HepG2 (cell line): Measurements from ENCODE around the gene PARN. TPM values are rescaled to one million over a fixed set of nuclear protein-coding genes. Genes with fewer than 3 reads are reported as not detected.

Experiments used
- CCAR2 ChIP-seq: fragments of 200-400 bp; formaldehyde crosslinking; optimal IDR thresholded peaks from 2 replicates; pipeline ENCODE3; 2018; ENCODE audit warnings: low read depth, mild to moderate bottlenecking, low read length, moderate library complexity
- FIP1L1 ChIP-seq: fragments of 200-400 bp; formaldehyde crosslinking; IDR thresholded peaks from 2 replicates; pipeline ENCODE4 v1.6.1; 2018; ENCODE audit warnings: low read depth, mild to moderate bottlenecking, low read length, moderate library complexity, borderline replicate concordance; ENCODE audit not compliant: insufficient read depth
- FOXP1 ChIP-seq, 2 experiments: fragments of 450-650 bp in 1 of 2; IDR thresholded peaks; 2 replicates each; pipeline ENCODE4 v1.6.1; 2017 to 2018; ENCODE audit warnings: antibody characterized with exemption in 1 of 2
- KDM6A ChIP-seq: IDR thresholded peaks from 2 replicates; pipeline ENCODE4 v1.6.1; 2016; ENCODE audit warnings: low read depth
- PRPF4 ChIP-seq: fragments of 200-400 bp; formaldehyde crosslinking; IDR thresholded peaks from 2 replicates; pipeline ENCODE4 v1.6.1; 2016; ENCODE audit warnings: low read length, low read depth; ENCODE audit not compliant: poor library complexity, severe bottlenecking
- SP1 ChIP-seq, 2 experiments: fragments of 450-650 bp in 1 of 2; sonication (generic) in 1 of 2; formaldehyde crosslinking in 1 of 2; IDR thresholded peaks; 2 replicates each; pipeline versions ENCODE4 v1.4.0 to v1.6.1; 2016 to 2020; ENCODE audit warnings: missing genetic modification reagents in 1 of 2
- TBP ChIP-seq: sonication (generic); formaldehyde crosslinking; IDR thresholded peaks from 2 replicates; pipeline ENCODE4 v1.5.0; 2020; ENCODE audit warnings: missing genetic modification reagents
- U2AF2 ChIP-seq: fragments of 200-400 bp; formaldehyde crosslinking; IDR thresholded peaks from 2 replicates; pipeline ENCODE4 v1.6.1; 2017; ENCODE audit warnings: low read depth, mild to moderate bottlenecking, low read length
- ZBTB38 ChIP-seq: sonication (generic); formaldehyde crosslinking; IDR thresholded peaks from 2 replicates; pipeline ENCODE4 v1.5.1; 2020; ENCODE audit warnings: mild to moderate bottlenecking, missing genetic modification reagents
- ZNF292 ChIP-seq: sonication (generic); formaldehyde crosslinking; IDR thresholded peaks from 2 replicates; pipeline ENCODE4 v1.8.1; 2022; ENCODE audit warnings: mild to moderate bottlenecking, low read depth, missing genetic modification reagents, borderline replicate concordance
- ZNF431 ChIP-seq: sonication (generic); formaldehyde crosslinking; IDR thresholded peaks from 2 replicates; pipeline ENCODE4 v1.9.0; 2022; ENCODE audit warnings: missing genetic modification reagents, low read depth, mild to moderate bottlenecking, borderline replicate concordance
- ZNF441 ChIP-seq: sonication (generic); formaldehyde crosslinking; IDR thresholded peaks from 2 replicates; pipeline ENCODE4 v1.7.0; 2021; ENCODE audit warnings: missing genetic modification reagents, borderline replicate concordance
- ZNF546 ChIP-seq: sonication (generic); formaldehyde crosslinking; conservative IDR thresholded peaks from 2 replicates; pipeline ENCODE4 v1.8.1; 2023; ENCODE audit warnings: mild to moderate bottlenecking, missing genetic modification reagents
- ZNF552 ChIP-seq: sonication (generic); formaldehyde crosslinking; IDR thresholded peaks from 2 replicates; pipeline ENCODE4 v1.9.0; 2022; ENCODE audit warnings: missing genetic modification reagents, mild to moderate bottlenecking, borderline replicate concordance
- ZNF564 ChIP-seq: sonication (generic); formaldehyde crosslinking; IDR thresholded peaks from 2 replicates; pipeline ENCODE4 v1.8.1; 2023; ENCODE audit warnings: mild to moderate bottlenecking, missing genetic modification reagents
- ZSCAN21 ChIP-seq: sonication (generic); formaldehyde crosslinking; IDR thresholded peaks from 2 replicates; pipeline ENCODE4 v1.8.0; 2022; ENCODE audit warnings: mild to moderate bottlenecking, missing genetic modification reagents, moderate library complexity, borderline replicate concordance
- polyA plus RNA-seq, 8 experiments: library from polyadenylated mRNA; depleted of rRNA in 3 of 8; stranded (reverse) in 7 of 8; unstranded in 1 of 8; fragments of >200 nt; fragmentation: Illumina TruSeq in 4 of 8; extraction: Trizol in 4 of 8; gene quantifications; 2 replicates each; pipeline versions ENCODE4 v1.2.1 to v1.2.3, GENCODE V29; 2011 to 2016; ENCODE audit warnings: low read depth in 4 of 8, missing spikeins in 1 of 8, mixed read lengths in 1 of 8; ENCODE audit not compliant: insufficient read depth in 1 of 8
- total RNA-seq, 5 experiments: library from RNA; depleted of rRNA; stranded (reverse); fragments of >200 nt; fragmentation: Illumina TruSeq; extraction: Trizol; gene quantifications; 2 replicates each; pipeline ENCODE4 v1.2.3, GENCODE V29; 2016; ENCODE audit warnings: low read depth in 1 of 5
- TF ChIP-seq, protein P1 (sequence below): IDR thresholded peaks from 2 replicates; pipeline ENCODE4 v1.6.1; 2016; ENCODE audit warnings: low read depth, missing genetic modification reagents, missing compliant biosample characterization
- TF ChIP-seq, protein P2 (sequence below): sonication (generic); formaldehyde crosslinking; IDR thresholded peaks from 2 replicates; pipeline ENCODE4 v1.4.0; 2020; ENCODE audit warnings: mild to moderate bottlenecking, missing genetic modification reagents
- TF ChIP-seq, protein P3 (sequence below): IDR thresholded peaks from 2 replicates; pipeline ENCODE4 v1.6.1; 2018; ENCODE audit warnings: missing genetic modification reagents, mild to moderate bottlenecking, missing compliant biosample characterization

PARN gene
- total and polyA plus RNA-seq, 2 of the 13 experiments (the other 11 are each of a cell fraction or from before 2014, with no cell fraction given): 13.3 to 47.6 TPM

DNA sequence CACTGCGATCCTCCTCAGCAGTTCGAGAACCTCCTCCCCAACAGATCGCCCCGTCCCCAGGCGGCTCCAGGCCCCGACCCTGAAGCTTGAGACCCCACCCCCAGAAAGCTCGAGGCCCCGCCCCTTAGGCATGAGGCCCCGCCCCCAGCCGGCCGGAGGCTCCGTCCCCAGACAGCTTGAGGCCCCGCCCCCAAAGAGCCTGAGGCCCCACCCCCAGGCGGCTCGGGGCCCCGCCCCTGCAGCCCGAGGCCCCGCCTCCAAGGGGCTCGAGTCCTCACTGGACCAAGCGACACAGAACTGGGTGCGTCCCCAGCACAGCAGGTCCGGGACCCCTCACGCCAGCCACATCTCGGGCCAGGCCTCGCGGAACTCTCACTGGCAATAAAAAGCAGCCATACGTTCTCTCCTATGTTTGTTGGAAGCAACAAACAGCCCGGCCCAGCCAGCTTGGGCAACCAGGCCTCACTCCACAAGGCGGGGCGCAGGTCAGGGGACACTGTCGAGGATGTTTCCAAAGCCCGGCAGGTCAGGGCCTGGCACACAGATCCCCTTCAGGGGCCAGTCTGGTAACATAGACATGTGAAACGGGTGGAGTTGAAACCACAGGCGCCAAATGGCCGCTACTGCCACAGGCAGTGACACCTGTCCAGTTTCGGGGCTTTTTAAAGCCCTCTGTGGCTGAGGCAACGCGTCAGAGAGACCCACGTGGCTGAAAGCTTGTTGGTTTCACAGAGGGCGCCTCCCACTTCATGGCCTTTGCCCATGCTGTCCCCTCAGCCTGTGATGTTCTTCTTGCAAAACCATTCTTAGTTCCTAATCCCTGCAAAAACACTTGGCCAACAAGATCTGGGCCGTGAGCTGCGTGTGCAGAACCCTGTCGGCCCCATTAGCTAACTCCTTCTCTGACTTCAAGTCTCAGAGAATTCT lies 224.2 kb downstream of the PARN start (continued):
- TF ChIP-seq TBP (CRISPR knock-in tag): no peak
- TF ChIP-seq FIP1L1: 0 out of 2 replicates have a peak, but pooled peaks have one; percentile 77
- TF ChIP-seq, protein P1, sequence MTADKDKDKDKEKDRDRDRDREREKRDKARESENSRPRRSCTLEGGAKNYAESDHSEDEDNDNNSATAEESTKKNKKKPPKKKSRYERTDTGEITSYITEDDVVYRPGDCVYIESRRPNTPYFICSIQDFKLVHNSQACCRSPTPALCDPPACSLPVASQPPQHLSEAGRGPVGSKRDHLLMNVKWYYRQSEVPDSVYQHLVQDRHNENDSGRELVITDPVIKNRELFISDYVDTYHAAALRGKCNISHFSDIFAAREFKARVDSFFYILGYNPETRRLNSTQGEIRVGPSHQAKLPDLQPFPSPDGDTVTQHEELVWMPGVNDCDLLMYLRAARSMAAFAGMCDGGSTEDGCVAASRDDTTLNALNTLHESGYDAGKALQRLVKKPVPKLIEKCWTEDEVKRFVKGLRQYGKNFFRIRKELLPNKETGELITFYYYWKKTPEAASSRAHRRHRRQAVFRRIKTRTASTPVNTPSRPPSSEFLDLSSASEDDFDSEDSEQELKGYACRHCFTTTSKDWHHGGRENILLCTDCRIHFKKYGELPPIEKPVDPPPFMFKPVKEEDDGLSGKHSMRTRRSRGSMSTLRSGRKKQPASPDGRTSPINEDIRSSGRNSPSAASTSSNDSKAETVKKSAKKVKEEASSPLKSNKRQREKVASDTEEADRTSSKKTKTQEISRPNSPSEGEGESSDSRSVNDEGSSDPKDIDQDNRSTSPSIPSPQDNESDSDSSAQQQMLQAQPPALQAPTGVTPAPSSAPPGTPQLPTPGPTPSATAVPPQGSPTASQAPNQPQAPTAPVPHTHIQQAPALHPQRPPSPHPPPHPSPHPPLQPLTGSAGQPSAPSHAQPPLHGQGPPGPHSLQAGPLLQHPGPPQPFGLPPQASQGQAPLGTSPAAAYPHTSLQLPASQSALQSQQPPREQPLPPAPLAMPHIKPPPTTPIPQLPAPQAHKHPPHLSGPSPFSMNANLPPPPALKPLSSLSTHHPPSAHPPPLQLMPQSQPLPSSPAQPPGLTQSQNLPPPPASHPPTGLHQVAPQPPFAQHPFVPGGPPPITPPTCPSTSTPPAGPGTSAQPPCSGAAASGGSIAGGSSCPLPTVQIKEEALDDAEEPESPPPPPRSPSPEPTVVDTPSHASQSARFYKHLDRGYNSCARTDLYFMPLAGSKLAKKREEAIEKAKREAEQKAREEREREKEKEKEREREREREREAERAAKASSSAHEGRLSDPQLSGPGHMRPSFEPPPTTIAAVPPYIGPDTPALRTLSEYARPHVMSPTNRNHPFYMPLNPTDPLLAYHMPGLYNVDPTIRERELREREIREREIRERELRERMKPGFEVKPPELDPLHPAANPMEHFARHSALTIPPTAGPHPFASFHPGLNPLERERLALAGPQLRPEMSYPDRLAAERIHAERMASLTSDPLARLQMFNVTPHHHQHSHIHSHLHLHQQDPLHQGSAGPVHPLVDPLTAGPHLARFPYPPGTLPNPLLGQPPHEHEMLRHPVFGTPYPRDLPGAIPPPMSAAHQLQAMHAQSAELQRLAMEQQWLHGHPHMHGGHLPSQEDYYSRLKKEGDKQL (CRISPR knock-in tag): no peak; the same call in none of the 2 replicates
- peak; percentile 66 for TF ChIP-seq ZNF441
- no peak for TF ChIP-seq ZSCAN21 (CRISPR knock-in tag)
- TF ChIP-seq ZNF564 (CRISPR knock-in tag): no peak; the same call in 1 of the 2 replicates
- TF ChIP-seq CCAR2: no peak
- no peak for TF ChIP-seq PRPF4
- TF ChIP-seq, protein P2, sequence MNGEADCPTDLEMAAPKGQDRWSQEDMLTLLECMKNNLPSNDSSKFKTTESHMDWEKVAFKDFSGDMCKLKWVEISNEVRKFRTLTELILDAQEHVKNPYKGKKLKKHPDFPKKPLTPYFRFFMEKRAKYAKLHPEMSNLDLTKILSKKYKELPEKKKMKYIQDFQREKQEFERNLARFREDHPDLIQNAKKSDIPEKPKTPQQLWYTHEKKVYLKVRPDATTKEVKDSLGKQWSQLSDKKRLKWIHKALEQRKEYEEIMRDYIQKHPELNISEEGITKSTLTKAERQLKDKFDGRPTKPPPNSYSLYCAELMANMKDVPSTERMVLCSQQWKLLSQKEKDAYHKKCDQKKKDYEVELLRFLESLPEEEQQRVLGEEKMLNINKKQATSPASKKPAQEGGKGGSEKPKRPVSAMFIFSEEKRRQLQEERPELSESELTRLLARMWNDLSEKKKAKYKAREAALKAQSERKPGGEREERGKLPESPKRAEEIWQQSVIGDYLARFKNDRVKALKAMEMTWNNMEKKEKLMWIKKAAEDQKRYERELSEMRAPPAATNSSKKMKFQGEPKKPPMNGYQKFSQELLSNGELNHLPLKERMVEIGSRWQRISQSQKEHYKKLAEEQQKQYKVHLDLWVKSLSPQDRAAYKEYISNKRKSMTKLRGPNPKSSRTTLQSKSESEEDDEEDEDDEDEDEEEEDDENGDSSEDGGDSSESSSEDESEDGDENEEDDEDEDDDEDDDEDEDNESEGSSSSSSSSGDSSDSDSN (CRISPR knock-in tag): peak; percentile 81
- no peak; the same call in none of the 2 replicates for TF ChIP-seq KDM6A (CRISPR knock-in tag)
- TF ChIP-seq FOXP1 (IDR thresholded peaks at IDR 0.05): no peak
- TF ChIP-seq FOXP1 (CRISPR knock-in tag; IDR thresholded peaks at IDR 0.05): no peak
- TF ChIP-seq ZNF552 (CRISPR knock-in tag): no peak
- no peak for TF ChIP-seq SP1 (IDR thresholded peaks at IDR 0.05)
- no peak; the same call in 1 of the 2 replicates for TF ChIP-seq SP1 (CRISPR knock-in tag; IDR thresholded peaks at IDR 0.05)
- peak; percentile 78; the same call in 1 of the 2 replicates for TF ChIP-seq ZNF431
- peak; percentile 78; the same call in 1 of the 2 replicates for TF ChIP-seq ZNF292 (CRISPR knock-in tag)
- TF ChIP-seq ZBTB38 (CRISPR knock-in tag): peak; percentile 66; the same call in 1 of the 2 replicates
- no peak for TF ChIP-seq U2AF2
- no peak for TF ChIP-seq ZNF546
- TF ChIP-seq, protein P3, sequence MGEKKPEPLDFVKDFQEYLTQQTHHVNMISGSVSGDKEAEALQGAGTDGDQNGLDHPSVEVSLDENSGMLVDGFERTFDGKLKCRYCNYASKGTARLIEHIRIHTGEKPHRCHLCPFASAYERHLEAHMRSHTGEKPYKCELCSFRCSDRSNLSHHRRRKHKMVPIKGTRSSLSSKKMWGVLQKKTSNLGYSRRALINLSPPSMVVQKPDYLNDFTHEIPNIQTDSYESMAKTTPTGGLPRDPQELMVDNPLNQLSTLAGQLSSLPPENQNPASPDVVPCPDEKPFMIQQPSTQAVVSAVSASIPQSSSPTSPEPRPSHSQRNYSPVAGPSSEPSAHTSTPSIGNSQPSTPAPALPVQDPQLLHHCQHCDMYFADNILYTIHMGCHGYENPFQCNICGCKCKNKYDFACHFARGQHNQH (CRISPR knock-in tag): peak; percentile 85; the same call in 1 of the 2 replicates
